ENCODE results near the gene BSX.

BSX gene

DNA sequence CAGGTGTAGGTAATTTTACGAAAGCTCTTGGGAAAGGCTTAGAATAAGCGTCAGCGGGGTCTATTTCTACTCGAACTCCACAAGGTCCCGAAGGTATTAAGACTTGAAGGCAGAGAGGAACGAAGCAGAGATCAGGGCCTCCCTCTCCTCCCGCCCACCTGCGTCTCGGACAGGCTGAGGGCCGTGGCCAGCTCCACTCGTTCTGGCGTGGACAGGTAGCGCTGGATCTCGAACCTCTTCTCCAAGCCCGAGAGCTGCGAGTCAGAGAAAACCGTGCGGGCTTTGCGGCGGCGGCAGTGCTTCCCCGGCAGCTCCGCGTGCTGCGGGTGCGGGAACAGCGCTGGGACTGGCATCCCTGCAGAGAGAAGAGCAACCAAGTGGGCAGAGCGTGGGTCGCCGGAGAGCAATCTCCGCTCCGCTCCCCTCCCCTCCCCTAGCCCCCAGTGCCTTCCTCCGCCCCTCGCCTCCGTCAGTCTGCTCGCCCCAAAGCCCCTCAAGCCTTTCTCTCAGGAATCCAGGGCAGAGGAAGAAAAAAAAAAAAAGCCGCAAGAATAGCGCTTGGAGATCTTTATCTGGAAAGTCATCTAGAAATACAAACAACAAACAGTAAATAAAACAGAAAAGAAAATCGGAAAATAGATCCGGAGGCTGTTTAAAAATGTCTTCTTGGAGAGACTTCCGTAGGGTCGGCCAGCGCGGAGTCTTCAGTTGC, 2.4 kb downstream of the BSX start:
- DNase-seq (ENCODE audit: insufficient read length, low spot score) (no peak), FAIRE-seq (no peak)
- TF ChIP-seq POLR2A (IDR thresholded peaks at IDR 0.05; ENCODE audit: low read depth, low read length) = no peak

- DNase-seq (ENCODE audit: insufficient read length, low spot score) (no peak), FAIRE-seq (no peak)
- TF ChIP-seq POLR2A (IDR thresholded peaks at IDR 0.05; ENCODE audit: low read depth, low read length) = no peak
These were observed 3.4 kb downstream of the BSX start for GRCh38 chr11:122978299-122978620.

DNA sequence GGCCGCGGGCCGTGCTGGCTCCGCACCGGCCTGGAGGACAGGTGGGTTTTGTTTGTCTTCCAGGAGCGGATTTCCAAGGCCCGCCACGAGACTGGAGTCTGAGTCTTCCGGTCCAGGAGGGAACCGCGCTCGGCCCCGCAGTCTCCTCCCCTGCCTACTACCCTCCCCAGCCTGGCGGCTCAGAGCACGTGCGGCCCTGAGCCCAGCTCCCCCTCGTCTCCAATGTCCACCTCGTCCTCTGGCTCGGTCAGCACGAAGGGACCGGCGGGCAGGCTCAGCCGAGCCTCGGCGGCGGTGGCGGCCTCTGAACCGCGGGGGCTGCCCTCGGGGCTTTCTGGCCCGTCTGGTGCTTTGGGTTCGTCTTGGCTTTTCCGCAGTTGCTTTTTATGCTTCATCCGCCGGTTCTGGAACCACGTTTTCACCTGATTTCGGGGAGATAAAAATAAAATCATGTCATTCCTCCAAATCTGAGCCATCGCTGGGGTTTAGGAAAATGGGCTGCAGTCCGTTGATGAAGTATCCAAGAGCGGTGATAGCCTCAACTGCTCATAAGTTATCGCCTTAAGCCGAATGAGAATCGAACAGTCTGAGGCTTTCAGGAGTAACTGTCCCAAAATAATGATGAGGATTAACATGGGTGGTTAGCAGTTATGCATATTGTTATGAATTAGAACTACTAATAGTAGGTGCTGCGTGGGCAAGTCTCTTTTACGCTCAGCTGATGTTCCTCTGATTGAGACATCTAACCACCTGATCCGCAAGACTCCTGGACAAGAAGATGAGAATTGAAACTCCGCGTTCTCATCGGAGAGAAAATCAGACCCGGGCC, 4.0 kb downstream of the BSX start:
- no peak for DNase-seq (ENCODE audit: insufficient read length, low spot score)
- no peak for FAIRE-seq
- no peak for TF ChIP-seq POLR2A (IDR thresholded peaks at IDR 0.05; ENCODE audit: low read depth, low read length)

GRCh38 chr11:122976734-122977469, 4.7 kb downstream of the BSX start:
- TF ChIP-seq POLR2A (IDR thresholded peaks at IDR 0.05; ENCODE audit: low read depth, low read length) = no peak
- FAIRE-seq = no peak

GRCh38 chr11:122976061-122976733, 5.4 kb downstream of the BSX start:
- FAIRE-seq (no peak), DNase-seq (ENCODE audit: insufficient read length, low spot score) (no peak)
- TF ChIP-seq POLR2A (IDR thresholded peaks at IDR 0.05; ENCODE audit: low read depth, low read length) = no peak

More at GRCh38 chr11:122976734-122977469, 4.7 kb downstream of the BSX start:
- no peak for DNase-seq (ENCODE audit: insufficient read length, low spot score)

- DNase-seq (ENCODE audit: insufficient read length, low spot score) (no peak), FAIRE-seq (no peak)
- no peak for TF ChIP-seq POLR2A (IDR thresholded peaks at IDR 0.05; ENCODE audit: low read depth, low read length)
These were observed 17.7 kb downstream of the BSX start for GRCh38 chr11:122963961-122964360.

GRCh38 chr11:122954455-122954854, 27.2 kb downstream of the BSX start:
- TF ChIP-seq POLR2A (IDR thresholded peaks at IDR 0.05; ENCODE audit: low read depth, low read length) = no peak
- FAIRE-seq (no peak), DNase-seq (ENCODE audit: insufficient read length, low spot score) (no peak)

- DNase-seq (ENCODE audit: insufficient read length, low spot score) = no peak
- no peak for FAIRE-seq
- TF ChIP-seq POLR2A (IDR thresholded peaks at IDR 0.05; ENCODE audit: low read depth, low read length) = no peak
These were observed 30.4 kb downstream of the BSX start for GRCh38 chr11:122951211-122951610.

GRCh38 chr11:122938557-122938956, 43.1 kb downstream of the BSX start:
- TF ChIP-seq POLR2A (IDR thresholded peaks at IDR 0.05; ENCODE audit: low read depth, low read length) = no peak
- no peak for DNase-seq (ENCODE audit: insufficient read length, low spot score)
- FAIRE-seq = no peak

DNA sequence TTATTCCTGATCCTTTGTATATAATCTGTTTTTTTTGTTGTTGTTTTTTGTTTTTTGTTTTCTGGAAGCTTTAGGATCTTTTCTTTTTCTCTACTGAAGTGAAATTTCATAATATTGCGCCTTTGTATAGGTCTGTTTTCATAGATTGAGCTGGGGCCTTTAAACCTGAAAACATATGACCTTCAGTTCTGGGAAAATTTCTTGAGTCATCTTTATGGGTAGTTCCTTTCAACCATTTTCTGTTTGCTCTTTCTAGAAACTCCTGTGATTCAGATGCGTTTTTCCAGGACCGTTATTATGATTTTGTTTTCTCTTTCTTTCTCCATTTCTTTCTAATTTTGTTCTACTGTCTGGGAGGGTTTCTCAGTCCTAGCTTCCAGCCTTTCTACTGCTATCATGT, 43.7 kb downstream of the BSX start:
- TF ChIP-seq POLR2A (IDR thresholded peaks at IDR 0.05; ENCODE audit: low read depth, low read length) = no peak
- no peak for FAIRE-seq
- DNase-seq (ENCODE audit: insufficient read length, low spot score) = no peak

GRCh38 chr11:122933416-122933815, 48.2 kb downstream of the BSX start:
- TF ChIP-seq POLR2A (IDR thresholded peaks at IDR 0.05; ENCODE audit: low read depth, low read length) = no peak
- FAIRE-seq (no peak), DNase-seq (ENCODE audit: insufficient read length, low spot score) (no peak)

GRCh38 chr11:122931510-122931909, 50.1 kb downstream of the BSX start:
- no peak for FAIRE-seq
- no peak for TF ChIP-seq POLR2A (IDR thresholded peaks at IDR 0.05; ENCODE audit: low read depth, low read length)
- no peak for DNase-seq (ENCODE audit: insufficient read length, low spot score)

Data from H54 (cell line).